Stimulated activated naive CD8-positive, alpha-beta T cell treated with anti-CD3 and anti-CD28 coated beads, Interleukin-15, Interleukin-2, amounts not matched to agents 100 U/mL and 50 U/mL, for 24 hours (primary cell): ENCODE results near the gene LXN.

Experiments
- ATAC-seq: fragments of 150-1000 bp; cut with Tn5 transposase; one replicate; pipeline ENCODE4 v1.10.0; 2021
- DNase-seq: peaks from one replicate; pipeline ENCODE4 v3.0.0; 2021

Gene LXN

DNA sequence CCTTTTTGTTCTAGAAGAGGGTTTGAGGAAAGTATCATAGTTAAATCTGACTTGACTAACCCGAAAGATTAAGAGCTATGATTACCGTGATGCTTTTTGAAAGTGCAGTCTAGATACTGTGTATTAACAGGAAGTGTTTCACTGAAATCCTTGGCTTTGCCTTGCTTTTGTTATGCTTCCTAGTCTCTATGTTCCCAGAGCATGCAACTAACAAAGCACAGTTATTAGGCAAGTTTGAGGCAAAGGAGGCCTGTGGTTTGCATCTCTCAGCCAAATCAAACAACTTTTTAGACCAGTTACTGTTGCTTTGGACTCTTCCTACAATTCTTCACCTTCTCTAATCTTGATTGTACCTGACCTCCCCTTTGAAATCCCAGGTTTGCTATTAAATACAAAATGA, 3.9 kb downstream of the LXN start:
- DNase-seq (no peak), ATAC-seq (no peak)

DNA sequence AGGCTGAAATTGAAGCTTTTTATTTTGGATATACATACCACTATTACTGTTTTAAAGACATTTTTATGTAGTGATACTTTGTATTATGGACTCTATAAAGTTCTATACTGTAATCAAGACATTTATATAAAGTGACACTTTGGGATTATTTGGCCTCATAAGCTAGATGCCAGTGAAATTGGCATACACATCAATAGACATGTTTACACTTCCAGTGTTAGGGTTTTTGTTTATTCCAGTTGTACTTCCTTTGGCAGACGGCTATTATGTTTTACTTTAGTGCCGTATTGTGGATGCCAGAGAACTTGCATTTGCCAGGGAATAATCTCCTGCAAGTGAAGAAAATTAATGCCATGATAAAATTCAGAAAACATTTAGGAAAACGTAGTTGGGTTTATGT, 6.0 kb downstream of the LXN start:
- ATAC-seq (no peak), DNase-seq (no peak)

DNA sequence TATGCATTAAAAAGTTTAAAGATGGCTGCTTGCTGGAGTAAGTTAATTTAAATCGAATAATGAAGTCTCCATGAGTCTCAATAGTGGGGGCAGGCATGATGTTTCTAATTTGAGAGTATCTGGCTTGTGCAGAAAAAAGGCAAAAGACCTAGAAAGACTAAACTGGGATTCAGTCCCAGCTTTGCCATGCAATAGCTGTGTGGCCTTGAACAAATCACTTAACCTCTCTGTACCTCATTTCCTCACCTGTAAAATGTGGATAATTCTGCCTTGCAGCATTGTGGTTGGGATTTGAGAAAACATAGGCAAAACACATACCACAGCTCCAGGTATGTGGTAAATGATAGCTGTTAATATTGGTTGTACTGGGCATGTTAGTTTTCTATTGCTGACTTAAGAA, 8.6 kb downstream of the LXN start:
- DNase-seq (no peak), ATAC-seq (no peak)

DNA sequence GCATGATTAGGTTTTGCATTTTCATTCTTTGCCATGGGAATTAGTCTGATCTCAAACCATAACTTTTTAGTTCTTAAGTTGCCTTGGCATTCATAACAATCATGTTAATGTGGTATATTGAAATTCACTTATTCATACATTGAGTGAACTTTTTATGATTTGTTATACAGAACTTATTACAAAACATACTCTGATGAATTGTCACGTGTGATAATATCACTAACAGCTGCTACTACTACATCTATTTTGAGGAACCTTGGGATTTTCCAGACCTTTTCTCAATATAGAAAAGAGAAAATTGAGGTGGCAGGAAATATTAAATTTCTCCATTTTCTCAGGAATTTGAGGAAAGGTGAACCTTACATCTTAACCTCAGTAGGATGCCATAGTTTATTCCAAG, 9.2 kb downstream of the LXN start:
- ATAC-seq, result no peak
- no peak for DNase-seq

DNA sequence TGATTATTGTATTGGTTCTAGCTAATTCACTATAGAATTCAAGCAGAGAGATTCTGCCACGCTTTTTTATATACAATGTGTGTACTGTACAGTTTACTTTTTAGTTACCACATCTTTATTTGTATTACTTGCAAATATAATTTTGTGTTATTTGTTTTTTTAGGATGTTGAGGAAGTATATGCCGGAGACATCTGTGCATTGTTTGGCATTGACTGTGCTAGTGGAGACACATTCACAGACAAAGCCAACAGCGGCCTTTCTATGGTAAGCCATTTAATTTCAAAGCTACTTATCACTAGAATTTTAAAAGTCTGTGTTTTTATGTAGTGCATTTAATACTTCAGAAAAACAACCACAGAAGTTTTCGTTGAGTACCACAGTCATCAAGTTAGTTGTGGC, 11.7 kb downstream of the LXN start:
- DNase-seq (no peak), ATAC-seq (no peak)

DNA sequence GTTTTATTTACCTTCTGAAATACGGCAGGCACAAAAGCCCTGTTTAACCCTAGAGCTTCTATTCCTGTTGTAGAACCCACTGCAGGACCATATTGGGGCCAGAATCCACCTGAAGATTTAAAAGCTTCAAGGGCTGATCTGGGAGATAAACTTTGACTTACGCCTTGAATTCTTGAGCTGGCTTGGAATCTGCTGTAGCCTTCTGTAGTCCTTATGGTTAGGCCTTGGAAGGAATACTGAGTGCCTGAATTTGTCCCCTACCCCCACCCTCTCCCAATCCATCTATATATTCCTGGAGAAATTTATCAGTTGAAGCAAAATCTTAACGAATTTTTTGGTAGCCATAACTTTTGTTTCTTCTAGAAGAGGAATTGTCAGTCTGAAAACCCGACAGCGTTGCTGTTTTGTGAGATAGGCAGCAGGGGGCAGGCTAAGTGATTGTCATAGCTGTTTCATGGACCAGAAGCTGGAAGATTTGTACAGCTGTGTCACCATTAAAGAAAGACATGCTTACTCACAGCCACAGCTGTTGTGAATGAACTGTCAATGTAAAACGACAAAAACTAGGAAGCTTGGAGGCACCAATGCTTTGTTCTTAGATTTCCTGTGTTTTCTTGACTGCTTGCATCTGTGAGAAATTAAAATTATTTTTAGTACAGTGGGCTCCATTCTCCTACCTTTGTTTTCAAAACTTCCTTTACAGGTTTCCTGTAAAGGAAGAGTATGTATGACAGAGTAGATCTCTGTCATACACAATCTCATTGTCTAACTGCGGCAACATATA, 12.8 kb downstream of the LXN start:
- peak; percentile 52 for DNase-seq

DNA sequence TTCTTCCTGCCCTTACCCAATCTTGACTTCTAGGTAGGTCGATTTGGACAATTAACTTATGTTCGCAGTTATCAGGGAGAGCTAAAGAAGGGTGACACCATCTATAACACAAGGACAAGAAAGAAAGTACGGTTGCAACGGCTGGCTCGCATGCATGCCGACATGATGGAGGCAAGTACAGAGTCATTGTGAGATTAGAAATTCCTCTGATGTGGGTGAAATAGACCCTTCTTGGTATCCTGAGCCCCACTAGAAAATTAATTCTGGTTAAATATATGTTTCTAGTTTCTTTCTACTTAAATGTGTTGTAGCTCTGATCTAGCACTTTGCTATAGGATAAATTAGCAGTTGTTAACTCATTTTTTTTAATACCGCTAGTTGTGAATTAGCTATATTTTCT, 13.6 kb downstream of the LXN start:
- DNase-seq, result no peak
- ATAC-seq, result no peak

More for the DNA sequence above, 12.8 kb downstream of the LXN start:
- peak; percentile 77 for ATAC-seq

DNA sequence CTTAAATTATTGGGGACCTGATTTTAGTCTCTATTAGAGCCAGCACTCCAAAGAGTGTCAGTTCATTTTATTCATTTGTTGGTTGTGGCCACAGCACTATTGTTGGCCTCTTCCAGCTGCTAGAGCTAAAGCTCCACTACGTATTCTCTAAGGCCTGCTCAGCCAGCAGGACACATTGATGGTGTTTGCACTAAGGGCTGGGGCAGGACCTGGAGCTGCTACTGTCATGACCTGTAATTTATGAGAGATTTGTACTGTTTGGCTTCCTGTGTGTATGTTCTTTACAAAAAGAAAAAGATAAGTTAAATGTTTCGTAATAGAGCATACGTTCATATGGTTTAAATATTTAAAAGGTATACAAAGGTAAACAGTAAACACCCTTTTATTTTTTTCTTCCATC, 20.0 kb downstream of the LXN start:
- ATAC-seq (no peak), DNase-seq (no peak)

DNA sequence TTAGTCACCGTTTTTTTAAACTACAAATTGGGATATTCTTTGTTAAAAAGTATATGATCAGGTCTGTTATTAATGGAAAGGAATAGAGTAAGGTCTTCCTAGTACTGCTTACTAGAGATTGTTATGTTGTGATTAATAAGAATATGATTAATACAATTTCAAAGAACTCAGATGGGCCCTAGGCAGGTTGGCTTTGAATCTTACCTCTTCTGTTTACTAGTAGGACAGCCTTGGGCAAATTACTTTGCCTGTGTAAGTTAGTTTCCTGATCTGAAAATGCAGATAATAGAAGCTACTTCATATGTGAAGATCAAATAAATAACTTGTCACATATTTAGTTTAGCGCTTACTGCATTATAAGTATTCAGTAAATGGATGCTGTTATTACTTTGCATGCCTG, 21.3 kb downstream of the LXN start:
- ATAC-seq, result no peak
- no peak for DNase-seq

DNA sequence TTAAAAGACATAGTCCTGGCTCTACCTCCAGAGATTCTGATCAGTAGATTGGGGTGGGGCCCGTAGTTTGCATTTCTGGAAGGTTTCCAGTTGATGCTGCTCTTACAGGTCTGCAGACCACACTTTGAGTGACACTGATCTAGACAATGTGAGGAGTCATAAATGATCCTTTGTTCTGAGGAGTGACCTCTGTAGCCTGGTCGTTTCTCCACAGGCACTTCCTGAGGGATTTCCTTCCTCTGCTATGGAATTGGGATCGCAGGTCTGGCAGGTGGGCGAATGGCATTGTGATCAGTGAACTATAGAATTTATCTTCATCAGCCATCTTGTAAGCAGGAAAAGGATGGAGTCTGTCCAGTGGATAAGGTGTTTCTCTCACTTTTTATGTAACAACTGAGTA, 22.7 kb downstream of the LXN start:
- ATAC-seq (no peak), DNase-seq (no peak)

DNA sequence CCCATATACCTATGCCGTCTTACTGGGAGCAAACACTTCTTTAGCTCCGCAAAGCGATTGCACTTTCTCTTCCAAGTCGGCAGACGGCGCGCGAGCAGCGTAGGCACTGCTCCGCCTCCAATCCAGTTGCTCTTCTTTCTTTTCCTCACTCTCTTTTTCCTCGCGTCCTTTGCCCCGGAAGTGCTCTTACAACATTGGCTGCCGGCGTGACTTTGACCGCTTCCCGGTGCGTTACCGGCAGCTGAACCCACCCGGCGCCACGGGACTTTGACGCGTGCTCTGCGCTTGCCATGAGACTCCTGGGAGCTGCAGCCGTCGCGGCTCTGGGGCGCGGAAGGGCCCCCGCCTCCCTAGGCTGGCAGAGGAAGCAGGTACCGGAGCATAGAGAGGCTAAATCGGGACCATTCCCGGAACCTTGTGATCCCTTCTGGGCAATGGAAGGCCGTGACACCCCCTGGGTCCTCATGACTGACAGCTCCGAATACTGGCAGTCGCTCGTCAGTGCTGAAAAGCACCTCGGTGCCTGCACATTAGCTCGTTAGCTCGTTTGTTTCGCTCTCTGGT, 28.0 kb downstream of the LXN start, which contains the start of gene GFM1:
Gene GFM1 (plus strand): TSS at position 183 of the 564 bp plus-strand sequence. CDS start 108 bp downstream, at position 291.
- ATAC-seq (peak; percentile 93), DNase-seq (peak; percentile 88)

DNA sequence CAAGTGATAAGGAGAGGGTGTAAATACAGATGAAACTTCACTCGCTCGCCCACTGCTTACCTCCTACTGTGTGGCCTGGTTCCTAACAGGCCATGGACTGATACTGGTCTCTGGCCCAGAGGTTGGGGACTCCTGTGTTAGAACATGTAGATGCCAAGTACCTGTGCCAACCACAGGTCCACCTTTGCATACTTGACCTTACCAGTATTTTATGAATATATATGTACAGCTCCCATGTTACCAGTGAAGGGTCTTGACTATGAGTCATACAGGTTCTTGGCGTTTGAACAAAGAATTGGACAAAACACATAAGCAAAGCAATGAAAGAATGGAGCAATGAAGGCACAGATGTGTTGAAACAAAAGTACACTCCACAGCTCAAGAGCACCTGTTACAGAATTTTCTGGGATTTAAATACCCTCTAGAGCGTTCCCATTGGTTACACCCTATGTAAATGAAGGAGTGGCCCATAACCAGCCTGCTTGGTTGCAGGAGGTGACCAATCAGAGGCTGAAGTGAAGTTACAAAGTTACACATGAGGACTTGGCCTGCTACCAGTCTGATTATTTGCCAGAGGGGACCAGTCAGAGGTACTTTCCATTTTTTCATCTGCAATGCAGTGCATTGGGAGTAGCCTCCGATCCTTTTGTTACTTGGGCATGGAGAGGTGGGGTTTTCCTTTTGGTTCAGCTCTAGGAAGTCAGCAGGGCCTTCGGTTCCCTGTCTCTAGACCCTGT, 29.8 kb downstream of the LXN start:
- DNase-seq (no peak), ATAC-seq (no peak)

DNA sequence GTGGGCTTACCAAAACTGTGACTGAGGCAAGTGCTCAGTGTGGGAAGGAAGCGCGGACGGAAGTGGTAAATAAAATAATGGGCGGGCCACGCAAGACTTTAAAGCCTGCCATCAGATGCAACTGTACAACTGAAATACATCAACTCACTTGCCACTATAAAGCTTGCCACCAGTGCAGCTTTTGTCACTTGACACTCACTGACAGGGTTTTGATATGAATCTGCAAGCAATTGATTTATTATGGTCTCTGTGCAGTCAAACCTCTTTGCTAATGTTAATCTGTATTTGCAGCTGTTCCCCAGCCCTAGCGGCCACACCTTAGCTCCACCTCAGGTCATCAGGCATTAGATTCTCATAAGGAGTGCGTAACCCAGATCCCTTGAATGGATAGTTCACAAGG, 30.4 kb downstream of the LXN start:
- ATAC-seq (no peak), DNase-seq (no peak)

DNA sequence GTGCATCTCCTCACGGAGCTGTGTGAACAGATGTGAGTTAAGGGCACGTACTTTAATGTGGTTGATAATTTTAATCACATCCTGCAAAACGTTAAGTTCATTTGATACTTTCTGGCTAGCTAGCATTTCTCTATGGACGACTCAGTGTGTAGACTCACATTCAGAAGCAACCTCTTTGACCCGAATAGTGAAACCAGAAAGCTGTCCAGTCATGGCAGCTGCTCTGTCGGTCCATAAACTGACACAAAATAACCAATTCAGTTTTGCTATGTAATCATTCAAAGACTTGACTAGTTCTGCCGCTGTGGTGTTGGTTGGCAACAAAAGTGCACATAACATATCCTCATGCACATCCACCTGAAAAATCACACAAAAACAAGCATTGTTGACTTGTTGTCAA, 31.8 kb downstream of the LXN start:
- ATAC-seq (no peak), DNase-seq (no peak)

DNA sequence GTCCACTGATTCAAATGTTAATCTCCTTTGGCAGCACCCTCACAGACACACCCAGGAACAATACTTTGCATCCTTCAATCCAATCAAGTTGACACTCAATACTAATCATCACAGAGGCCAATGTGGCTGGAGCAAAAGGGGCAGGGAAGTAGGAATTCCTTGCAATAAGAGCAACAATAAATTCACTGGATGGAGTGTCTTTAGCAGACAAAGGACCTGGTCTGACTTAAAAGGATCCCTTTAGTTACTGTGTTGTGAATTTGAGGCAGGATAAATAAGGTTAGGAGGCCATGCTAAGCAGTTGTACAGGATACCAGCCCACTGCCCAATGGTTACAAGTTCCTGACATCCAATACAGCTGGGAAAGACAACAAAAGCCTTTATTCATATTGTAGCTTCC, 40.5 kb downstream of the LXN start:
- ATAC-seq (no peak), DNase-seq (no peak)

DNA sequence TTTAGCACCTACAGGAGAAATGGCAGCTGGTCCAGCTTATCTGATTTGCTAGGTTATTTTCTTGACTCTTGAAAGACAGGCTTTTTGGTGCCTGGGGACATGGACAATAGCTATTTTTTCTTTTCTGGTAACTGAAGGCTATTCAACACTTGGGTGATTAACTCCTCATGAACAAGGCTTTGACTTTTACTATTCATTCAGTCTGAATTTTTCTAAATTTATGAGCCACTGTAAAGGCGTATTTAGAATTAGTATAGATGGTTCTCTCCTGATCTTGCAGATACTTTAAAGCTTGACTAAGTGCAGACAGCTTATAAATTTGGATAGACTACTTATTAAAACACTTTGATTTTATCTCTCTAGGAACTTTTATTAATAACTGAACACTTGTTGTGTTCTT, 46.6 kb downstream of the LXN start:
- DNase-seq (no peak), ATAC-seq (no peak)

DNA sequence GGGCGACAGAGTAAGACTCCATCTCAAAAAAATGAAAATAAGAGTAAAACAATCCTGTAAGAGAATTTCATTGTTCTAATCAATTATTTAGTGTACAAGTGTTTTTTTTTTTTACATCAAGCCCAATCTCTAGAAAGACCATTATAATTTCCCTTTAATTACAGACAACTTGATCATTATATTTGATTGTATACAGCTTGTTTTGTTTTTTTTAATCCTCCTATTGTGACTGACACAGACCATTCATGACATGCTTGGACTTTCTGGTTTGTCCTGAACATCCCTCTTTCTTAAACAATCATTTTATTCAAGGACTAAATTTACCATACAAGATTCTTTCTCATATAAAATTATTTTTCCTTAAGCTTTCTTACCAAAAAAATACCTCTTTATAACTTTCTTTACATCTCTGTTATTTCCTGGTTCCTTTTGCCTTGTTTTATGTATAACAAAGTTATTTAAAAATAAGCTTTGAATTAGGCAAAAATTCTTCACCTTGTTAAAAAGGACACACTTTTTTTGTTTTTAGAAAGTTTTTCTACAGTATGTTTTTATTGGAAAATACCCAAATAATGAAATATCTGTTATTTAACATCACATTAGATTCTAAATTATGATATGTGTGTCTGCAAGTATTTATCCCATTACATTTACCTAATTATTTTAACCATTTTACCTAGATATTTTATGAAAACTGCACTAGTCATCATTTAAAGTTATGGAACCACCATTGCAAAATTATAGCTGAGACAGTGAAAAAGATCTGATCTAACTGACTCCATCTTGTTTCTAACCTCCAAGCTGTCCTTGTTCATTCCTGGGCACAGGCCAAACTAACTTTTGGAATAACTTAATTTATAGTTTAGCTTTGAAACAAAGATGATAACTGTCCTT, 54.2 kb downstream of the LXN start:
- ATAC-seq (no peak), DNase-seq (no peak)
